Colonic mucosa (tissue), 4 donors: ENCODE results near the gene HPSE. TPM values are rescaled to one million over a fixed set of nuclear protein-coding genes. Genes with fewer than 3 reads are reported as not detected.
"Not testable (repeated sequence)": the region's sequence is repeated elsewhere in the genome, so short reads cannot be mapped to it uniquely, and the experiment has no call there.

Experiments used
- DNase-seq: peaks from one replicate; pipeline ENCODE4 v3.0.0-alpha.2; 2020
- H3K27ac ChIP-seq: fragments of 200-600 bp; one replicate; pipeline ENCODE4 v1.8.0; 2021
- H3K27me3 ChIP-seq: fragments of 200-600 bp; one replicate; pipeline ENCODE4 v1.8.0; 2021
- H3K36me3 ChIP-seq: fragments of 200-600 bp; one replicate; pipeline ENCODE4 v1.8.0; 2021
- H3K4me1 ChIP-seq: fragments of 200-600 bp; one replicate; pipeline ENCODE4 v1.8.0; 2021; ENCODE audit warnings: mild to moderate bottlenecking
- H3K4me3 ChIP-seq: fragments of 200-600 bp; one replicate; pipeline ENCODE4 v1.8.0; 2021
- H3K9ac ChIP-seq, 2 donors: one replicate each; pipeline ENCODE4 v1.7.0; 2013; ENCODE audit warnings: control low read depth in 2 of 2, low read depth in 2 of 2, low read length in 2 of 2
- H3K9me3 ChIP-seq: fragments of 200-600 bp; one replicate; pipeline ENCODE4 v1.8.0; 2021
- CTCF ChIP-seq: fragments of 200-600 bp; IDR thresholded peaks from one replicate; pipeline ENCODE4 v1.8.0; 2022; ENCODE audit warnings: antibody characterized with exemption, mild to moderate bottlenecking
- intact Hi-C: fragments of 100-400 bp; cut with DNase I; formaldehyde crosslinking; loops from one replicate; pipeline ENCODE4 v1.14.1; 2022
- total RNA-seq, 2 donors: library from RNA; stranded (reverse); fragmentation: NEBNext Ultra II Directional in 1 of 2; extraction: Animal tissue kit (Norgen Biotek cat#: 25700) in 1 of 2; gene quantifications; one replicate each; pipeline ENCODE4 v1.2.1, GENCODE V29; 2021
- donor health status: healthy.
- donor health status: DM: no; HTN: no; CAD: no.
- donor health status: DM: no; HTN: no; CAD: no.

HPSE gene
- total RNA-seq, 2 donors from 2014 or later: 11.7 to 16.7 TPM

GRCh38 chr4:83293305-83294046, 41.2 kb downstream of the HPSE start:
- no peak for DNase-seq
- Histone ChIP-seq H3K27me3 (no peaks in the 10 kb centered on the region), H3K36me3 (no peaks in the 10 kb centered on the region), H3K9me3 (no peaks in the 10 kb centered on the region), H3K27ac (no peak overlapping the region), H3K9ac (no peak overlapping the region), H3K4me1 (no peaks in the 10 kb centered on the region), H3K4me3 (no peak overlapping the region)
- no peak for TF ChIP-seq CTCF
- intact Hi-C loops: no loop called here

DNA sequence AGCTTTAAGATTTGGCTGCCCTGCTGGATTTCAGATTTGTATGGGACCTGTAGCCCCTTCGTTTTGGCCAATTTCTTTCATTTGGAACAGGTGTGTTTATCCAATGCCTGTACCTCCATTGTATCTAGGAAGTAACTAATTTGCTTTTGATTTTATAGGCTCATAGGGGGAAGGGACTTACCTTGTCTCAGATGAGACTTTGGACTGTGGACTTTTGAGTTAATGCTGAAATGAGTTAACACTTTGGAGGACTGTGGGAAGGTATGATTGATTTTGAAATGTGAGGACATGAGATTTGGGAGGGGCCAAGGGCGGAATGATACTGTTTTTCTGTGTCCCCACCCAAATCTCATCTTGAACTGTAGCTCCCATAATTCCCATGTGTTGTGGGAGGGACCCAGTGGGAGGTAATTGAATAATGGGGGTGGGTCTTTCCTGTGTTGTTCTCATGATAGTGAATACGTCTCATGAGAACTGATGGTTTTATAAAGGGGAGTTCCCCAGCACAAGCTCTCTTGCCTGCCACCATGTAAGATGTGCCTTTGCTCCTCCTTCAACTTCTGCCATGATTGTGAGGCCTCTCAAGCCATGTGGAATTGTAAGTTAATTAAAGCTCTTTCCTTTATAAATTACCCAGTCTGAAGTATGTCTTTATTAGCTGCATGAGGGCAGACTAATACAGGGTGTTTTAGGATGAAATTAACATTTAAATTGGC, 44.4 kb downstream of the HPSE start:
- H3K9ac ChIP-seq, H3K36me3 ChIP-seq, intact Hi-C loops, H3K4me3 ChIP-seq, DNase-seq, H3K27ac ChIP-seq, H3K4me1 ChIP-seq, H3K9me3 ChIP-seq, H3K27me3 ChIP-seq: not testable (repeated sequence)

DNA sequence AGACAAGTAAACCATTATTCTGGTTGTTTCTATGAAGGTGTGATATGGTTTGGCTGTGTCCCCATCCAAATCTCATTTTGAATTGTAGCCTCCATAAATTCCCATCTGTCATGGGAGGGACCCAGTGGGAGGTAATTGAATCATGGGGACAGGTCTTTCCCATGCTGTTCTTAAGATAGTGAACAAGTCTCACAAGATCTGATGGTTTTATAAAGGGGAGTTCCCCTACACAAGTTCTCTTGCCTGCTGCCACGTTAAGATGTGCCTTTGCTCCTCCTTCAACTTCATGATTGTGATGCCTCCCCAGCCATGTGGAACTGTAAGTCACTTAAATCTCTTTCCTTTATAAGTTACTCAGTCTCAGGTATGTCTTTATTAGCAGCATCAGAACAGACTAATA, 46.3 kb downstream of the HPSE start:
- H3K27me3 ChIP-seq, H3K27ac ChIP-seq, DNase-seq, H3K4me1 ChIP-seq, H3K4me3 ChIP-seq, H3K36me3 ChIP-seq, H3K9ac ChIP-seq, H3K9me3 ChIP-seq: not testable (repeated sequence)
- intact Hi-C loops: loop anchor here (10.0 kb wide), 1 partner anchor 166 kb away; the partner anchor contains the start of genes HELQ and MRPS18C

DNA sequence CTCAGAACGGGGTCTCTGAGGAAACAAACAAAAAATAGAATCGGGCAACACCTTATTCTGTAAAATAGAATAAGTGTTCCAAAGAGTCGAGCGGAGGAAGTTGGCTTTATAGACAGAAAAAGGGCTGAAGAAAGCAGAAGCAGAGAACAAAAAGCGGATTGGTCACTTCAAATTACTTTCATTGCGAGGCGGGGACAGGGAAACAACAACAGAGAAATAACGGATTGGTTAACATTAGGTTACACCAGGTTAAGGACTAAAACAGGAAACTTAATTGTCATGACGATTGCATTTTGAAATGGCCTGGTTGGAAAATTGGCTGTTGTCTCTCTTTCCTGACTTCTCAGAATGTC, 49.6 kb downstream of the HPSE start:
- no peaks in the 10 kb centered on the region for H3K9me3 ChIP-seq
- no peaks in the 10 kb centered on the region for H3K27me3 ChIP-seq
- TF ChIP-seq CTCF: no peak
- H3K9ac ChIP-seq: peak overlapping the region; percentile 67 to 77
- intact Hi-C loops: loop anchor here (10.0 kb wide), 1 partner anchor 170 kb away; the partner anchor contains the start of genes HELQ and MRPS18C
- H3K27ac ChIP-seq: peak overlapping the region; percentile 88
- peaks cover 9% of the 10 kb centered on the region for H3K4me1 ChIP-seq
- peak; percentile 53 for DNase-seq
- no peaks in the 10 kb centered on the region for H3K36me3 ChIP-seq
- H3K4me3 ChIP-seq: peak overlapping the region; percentile 59

- intact Hi-C loops: loop anchor here (5.0 to 10.0 kb wide), 2 partner anchors 170 to 212 kb away; partner anchors contain the start of genes HELQ and MRPS18C
Measured at GRCh38 chr4:83284193-83285054, 50.2 kb downstream of the HPSE start, which contains the start of gene COQ2. Gene COQ2 (minus strand): TSS chr4:83284798. CDS start chr4:83284764, 34 bp downstream.

More at GRCh38 chr4:83284193-83285054, 50.2 kb downstream of the HPSE start, which contains the start of gene COQ2:
- Histone ChIP-seq H3K9me3 (no peaks in the 10 kb centered on the region), H3K9ac (peak within 1 kb of the TSS; percentile 67 to 77), H3K27me3 (no peaks in the 10 kb centered on the region), H3K4me3 (peak within 1 kb of the TSS; percentile 59), H3K4me1 (peaks cover 9% of the 10 kb centered on the region), H3K27ac (peak within 1 kb of the TSS; percentile 88), H3K36me3 (no peaks in the 10 kb centered on the region)
- TF ChIP-seq CTCF: peak; percentile 18
- peak; percentile 98 for DNase-seq
